T-helper 2 cell treated with Interferon-gamma antibody and Interleukin-4, amounts not matched to agents 100 ng/mL and 5 ng/mL, for 36 hours (primary cell): ENCODE measurements around the gene QRFP. TPM values are rescaled to one million over a fixed set of nuclear protein-coding genes. Genes with fewer than 3 reads are reported as not detected.

Source experiments
- intact Hi-C: fragments of 100-400 bp; cut with micrococcal nuclease; formaldehyde crosslinking; loops from one replicate; pipeline ENCODE4 v1.15.1; 2023
- total RNA-seq: library from RNA; stranded (reverse); gene quantifications from 2 replicates; pipeline ENCODE4 v1.2.3, GENCODE V29; 2022

The QRFP gene
- total RNA-seq: not detected in 2 replicates

DNA sequence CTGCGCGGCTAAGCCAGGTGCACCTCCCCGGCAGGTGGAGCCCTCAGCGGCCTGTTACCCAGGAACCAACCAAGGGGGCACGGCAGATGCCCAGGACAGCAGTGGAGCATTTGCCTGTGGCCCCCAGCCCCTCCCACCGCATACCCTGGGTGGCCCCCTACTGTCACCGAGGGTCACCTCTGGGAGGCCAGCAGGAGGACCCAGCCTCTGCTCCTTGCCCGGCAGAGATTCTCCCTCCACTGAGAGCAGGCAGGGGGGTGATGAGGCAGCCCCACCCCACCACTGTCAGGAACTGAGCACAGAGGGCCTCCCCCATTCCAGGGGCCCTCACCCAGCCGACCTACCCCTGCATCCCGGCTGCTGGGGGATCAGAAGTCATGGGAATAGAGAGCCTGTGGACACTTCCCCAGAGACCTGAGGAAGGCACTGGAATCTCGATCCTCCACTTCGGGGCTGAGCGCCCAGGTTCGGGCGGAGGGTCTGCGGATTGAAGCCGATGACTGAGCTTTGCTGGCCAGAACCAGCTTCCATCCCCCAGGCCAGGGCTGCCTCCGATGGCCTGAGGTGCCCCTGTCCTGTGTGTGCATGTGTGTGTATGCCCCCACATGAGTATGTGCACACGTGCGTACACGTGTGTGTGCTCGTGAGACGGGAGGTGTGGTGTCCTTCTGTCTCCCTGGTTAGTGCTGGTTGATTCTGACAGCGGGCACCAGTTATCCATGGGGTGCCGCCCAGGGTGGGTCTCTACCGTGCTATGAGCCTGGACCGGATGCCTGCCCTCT lies at the start of gene QRFP:
Gene QRFP, minus strand, starts transcription at position 580 of the 782 bp plus-strand sequence. CDS start 2,974 bp downstream, outside the sequence.
- intact Hi-C loops: no loop called here

DNA sequence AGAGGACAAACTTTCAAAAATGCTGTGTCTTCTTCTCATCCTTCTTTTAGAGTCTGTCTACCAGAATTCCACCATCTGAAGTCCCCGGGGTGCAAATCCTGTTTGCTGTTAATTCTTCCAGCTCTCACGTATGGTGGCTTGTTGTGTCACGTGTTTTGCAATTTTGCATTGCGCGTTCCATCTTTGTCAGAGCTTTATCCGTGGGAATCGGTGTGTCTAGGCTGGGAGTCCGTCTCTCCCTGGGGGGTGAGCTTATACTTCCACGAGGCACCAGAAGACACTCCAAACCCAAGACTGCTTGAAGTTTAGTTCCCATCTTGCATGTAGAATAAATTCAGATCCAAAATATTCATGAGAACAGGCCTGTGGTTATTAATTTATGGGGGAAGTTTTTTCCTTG lies 48.6 kb upstream of the QRFP start:
- intact Hi-C loops: loop anchor here (10.0 kb wide), 1 partner anchor 170 kb away; no protein-coding TSS in a partner anchor

DNA sequence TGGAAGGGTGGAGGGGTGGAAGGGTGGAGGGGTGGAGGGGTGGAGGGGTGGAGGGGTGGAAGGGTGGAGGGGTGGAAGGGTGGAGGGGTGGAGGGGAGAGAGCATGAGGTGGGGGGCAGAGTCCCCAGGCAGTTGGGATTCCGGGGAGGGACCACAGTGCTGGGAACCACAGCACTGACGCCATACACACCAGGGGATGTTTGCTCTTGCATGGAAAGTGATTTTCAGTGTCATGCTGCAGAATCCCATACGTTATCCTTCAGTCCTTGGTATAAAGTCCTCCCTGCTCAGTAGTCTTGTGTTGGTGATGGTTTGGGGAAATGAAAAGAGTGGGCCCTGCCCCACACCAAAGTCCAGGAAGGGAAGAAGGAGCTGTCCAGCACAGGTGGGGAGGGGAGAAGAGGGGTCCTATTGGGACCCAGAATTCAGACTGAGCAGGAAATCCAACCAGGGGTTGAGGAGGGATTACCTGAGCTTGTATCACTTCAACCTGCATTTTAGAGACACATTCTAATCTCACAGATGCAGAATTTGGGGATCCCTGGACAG lies 48.0 kb upstream of the QRFP start:
- intact Hi-C loops: loop anchor here (10.0 kb wide), 1 partner anchor 170 kb away; no protein-coding TSS in a partner anchor

- intact Hi-C loops: loop anchor here (10.0 kb wide), 1 partner anchor 169 kb away; no protein-coding TSS in a partner anchor
Measured at GRCh38 chr9:130943777-130944176, 47.2 kb upstream of the QRFP start.

- intact Hi-C loops: loop anchor here (10.0 kb wide), 1 partner anchor 168 kb away; no protein-coding TSS in a partner anchor
Measured at GRCh38 chr9:130943221-130943620, 46.6 kb upstream of the QRFP start.

DNA sequence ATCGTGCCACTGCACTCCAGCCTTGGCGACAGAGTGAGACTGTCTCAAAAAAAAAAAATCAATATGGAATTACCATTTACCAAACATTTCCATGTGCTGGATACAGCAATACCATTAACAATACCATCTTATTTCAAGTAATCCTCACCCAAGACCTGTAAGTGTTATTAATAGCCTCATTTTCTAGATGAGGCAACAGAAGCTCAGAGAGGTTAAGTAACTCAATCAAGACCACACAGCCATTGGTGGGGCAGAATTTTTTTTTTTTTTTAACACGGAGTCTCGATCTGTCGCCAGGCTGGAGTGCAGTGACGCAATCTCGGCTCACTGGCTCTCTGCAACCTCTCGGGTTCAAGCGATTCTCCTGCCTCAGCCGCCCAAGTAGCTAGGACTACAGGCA lies 46.1 kb upstream of the QRFP start:
- intact Hi-C loops: loop anchor here (10.0 kb wide), 1 partner anchor 168 kb away; no protein-coding TSS in a partner anchor

GRCh38 chr9:130942084-130942483 lies 45.5 kb upstream of the QRFP start:
- intact Hi-C loops: loop anchor here (10.0 kb wide), 1 partner anchor 167 kb away; no protein-coding TSS in a partner anchor

GRCh38 chr9:130940693-130941576 lies 44.3 kb upstream of the QRFP start:
- intact Hi-C loops: loop anchor here (2.0 to 10.0 kb wide), 3 partner anchors 74 to 240 kb away; no protein-coding TSS in a partner anchor

GRCh38 chr9:130940027-130940549 lies 43.5 kb upstream of the QRFP start:
- intact Hi-C loops: loop anchor here (2.0 to 10.0 kb wide), 3 partner anchors 73 to 239 kb away; no protein-coding TSS in a partner anchor

DNA sequence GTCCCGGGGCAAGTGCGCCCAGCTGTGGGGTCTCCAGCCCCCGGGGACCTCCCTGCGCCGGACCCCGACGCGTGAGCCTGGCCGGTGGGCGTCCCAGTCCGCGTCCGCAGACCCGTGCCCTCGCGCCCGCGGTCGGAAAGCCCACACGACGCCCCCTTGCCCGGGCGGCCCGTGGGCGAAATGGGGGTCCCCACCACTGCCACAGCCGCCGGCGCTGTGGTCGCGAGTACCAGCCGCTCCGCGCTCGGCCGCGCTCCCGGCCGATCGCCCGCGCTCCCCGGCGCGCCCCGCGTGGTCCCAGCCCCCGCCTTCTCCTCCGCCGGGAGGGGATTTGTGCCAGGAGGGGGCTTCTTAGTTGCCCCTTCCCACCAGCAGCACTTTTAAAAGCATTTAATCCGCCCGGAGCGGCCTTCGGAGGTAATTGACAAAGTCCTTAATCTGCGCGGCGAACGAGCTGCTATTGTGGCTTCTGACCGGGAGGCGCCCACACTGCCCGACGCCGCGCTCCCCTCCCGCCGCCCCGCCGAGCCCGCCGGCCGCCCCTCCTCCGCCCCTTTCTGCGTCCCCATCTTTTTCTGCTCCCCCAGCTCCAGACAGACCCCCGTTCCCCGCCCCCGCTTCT lies 42.9 kb upstream of the QRFP start:
- intact Hi-C loops: loop anchor here (2.0 to 10.0 kb wide), 3 partner anchors 73 to 239 kb away; no protein-coding TSS in a partner anchor

DNA sequence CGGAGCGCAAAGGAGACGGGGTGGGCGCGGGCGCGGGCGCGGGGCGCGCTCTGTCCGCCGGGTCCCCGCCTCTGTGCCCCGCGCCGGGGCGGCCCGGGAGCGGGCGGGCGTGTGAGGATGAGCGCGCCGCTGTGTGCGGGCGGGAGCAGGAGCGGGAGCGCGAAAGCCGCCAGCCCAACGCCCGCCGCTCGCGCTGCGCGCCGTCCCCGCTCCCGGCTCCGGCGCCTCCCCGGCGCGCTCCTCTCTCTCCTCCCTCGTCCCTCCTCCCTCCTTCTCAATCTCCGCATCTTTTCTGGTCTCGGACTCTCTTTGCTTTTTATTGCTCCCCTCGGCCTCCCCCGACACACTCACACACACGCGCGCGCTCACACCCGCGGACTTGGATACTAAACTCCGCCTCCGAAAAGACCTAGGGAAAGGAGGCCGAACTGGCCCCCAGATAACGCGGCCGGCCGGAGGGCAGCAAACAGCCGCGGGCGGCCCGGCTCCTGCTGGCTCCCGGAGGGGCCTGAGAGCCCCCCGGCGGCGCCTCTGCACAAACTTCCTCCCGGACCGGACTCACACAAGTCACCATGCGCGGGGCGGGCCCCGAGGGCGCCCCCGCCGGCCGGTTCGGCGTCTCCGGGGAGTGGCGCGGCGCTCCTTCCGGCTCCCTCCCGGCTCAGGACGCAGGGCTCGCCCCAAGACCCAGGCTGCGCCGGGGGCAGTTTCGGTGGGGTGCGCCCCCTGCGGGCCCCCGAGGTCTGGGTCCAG lies 42.2 kb upstream of the QRFP start, which contains the start of gene FIBCD1:
Gene FIBCD1, minus strand, starts transcription at position 596 of the 753 bp plus-strand sequence. CDS start 640 bp downstream, outside the sequence.
- intact Hi-C loops: no loop called here

GRCh38 chr9:130938184-130938651 lies 41.6 kb upstream of the QRFP start:
- intact Hi-C loops: no loop called here

- intact Hi-C loops: no loop called here
Measured at GRCh38 chr9:130937146-130938076, 40.8 kb upstream of the QRFP start.

DNA sequence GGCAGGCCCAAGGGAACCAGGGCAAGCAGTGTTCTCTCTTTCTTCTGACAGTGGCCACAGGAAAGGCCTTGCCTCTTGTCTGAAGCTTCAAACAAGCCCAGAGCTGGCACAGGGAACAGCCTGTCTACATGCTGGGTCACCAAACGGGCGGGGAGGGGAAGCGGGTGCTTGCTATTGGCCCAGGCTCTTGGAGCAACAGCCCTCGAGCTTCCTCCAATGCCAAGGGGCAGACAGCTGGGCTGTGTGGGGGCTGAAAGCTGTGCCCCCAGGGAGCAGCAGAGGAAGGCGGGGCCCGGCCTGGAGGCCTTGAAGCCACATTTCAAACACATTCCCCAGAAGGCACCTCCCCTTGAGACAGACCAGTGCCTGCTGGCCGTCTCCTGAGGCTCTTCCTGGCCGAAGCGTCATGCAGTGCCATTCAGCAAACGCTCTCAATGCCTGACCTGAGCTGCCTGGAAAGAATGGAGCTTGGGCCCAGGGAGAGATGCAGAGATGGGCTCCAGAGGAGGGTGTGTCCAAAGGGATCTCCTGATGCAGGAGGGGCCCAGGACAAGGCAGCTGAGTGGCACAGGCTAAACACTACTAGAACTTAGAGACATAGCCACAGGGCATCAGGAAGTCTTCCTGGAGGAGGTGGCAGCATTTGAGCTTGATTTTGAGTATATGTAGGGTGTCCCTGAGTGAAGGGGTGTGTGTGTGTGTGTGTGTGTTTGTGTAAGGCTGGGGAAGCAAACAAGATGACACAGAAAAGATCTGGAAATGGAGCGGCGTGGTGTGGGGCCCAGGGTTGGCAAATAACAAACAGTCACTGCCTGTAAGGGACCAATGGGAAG lies 39.9 kb upstream of the QRFP start:
- intact Hi-C loops: no loop called here

DNA sequence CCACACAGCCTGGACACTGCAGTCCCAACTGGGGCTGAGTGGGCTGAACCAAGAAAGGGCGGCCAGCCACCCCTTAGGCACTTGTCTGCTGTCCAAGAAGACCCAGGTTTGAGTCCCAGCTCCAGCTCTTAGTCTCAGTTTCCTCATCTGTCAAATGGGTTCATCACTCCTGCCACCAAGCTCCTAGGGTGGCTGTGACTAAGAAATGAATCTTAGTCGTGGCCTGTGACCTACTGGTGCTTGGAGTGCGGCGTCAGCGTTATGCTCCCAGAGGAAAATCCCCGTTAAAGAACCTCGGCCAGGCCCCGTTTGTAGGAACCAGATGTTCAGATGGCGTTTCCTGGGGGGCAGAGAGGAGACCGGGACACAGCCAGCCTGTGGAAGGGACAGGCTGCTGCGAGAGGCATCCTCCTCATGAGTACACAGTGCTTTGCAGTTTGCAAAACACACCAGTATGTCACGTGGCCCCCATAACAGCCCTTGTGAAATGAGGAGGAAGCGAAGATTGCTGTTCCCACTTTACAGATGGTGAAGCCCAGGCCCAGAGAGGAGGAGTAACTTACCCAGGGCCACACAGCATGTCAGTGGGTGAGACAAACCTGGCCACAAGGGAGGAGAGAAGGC lies 39.1 kb upstream of the QRFP start:
- intact Hi-C loops: no loop called here

GRCh38 chr9:130934702-130935647 lies 38.4 kb upstream of the QRFP start:
- intact Hi-C loops: no loop called here
